K562 (cell line): ENCODE measurements around the gene PRDX3. TPM values are rescaled to one million over a fixed set of nuclear protein-coding genes. Genes with fewer than 3 reads are reported as not detected.

Experiments used
- ATAC-seq: fragments of 200-7000 bp; cut with Tn5 transposase; 3 replicates; pipeline ENCODE4 v1.9.1; 2020; ENCODE audit warnings: moderate library complexity
- BruUV-seq: library from RNA; stranded (reverse); fragments of 400-500 nt; replicated peaks from 2 replicates; lab custom pipeline; 2021; lab: Mats Ljungman, UMichigan
- CTCF ChIA-PET: fragments of 300-600 bp; formaldehyde crosslinking; extraction: SDS; loops from one replicate; lab custom pipeline; 2021; ENCODE audit warnings: low intra/inter-chr PET ratio; lab: Yijun Ruan, JAX
- POLR2A ChIA-PET: fragments of 300-600, 350-650 bp; sonication (Branson Sonifier 250); formaldehyde crosslinking; extraction: SDS; loops from one replicate; lab custom pipeline; 2021; ENCODE audit warnings: antibody characterized with exemption, inconsistent platforms; lab: Yijun Ruan, JAX
- DNase-seq, 4 experiments: peaks; one replicate each; pipeline versions ENCODE4 v3.0.0 to v3.0.0-alpha.2; 2011 to 2018; ENCODE audit warnings: low spot score in 3 of 4, mixed read lengths in 3 of 4; ENCODE audit errors: extremely low read depth in 1 of 4
- FAIRE-seq: peaks from 2 replicates; lab custom pipeline; 2011; peaks lifted over from hg19 to GRCh38; lab: Jason Lieb, UNC
- H2AFZ ChIP-seq: 2 replicates; pipeline ENCODE4 v1.6.0; 2011; ENCODE audit warnings: low read depth, low read length, control low read depth, inconsistent platforms
- H3K27ac ChIP-seq: fragments of 200-600 bp; 3 replicates; pipeline ENCODE4 v1.8.0; 2011; ENCODE audit warnings: low read depth, mild to moderate bottlenecking, control low read depth, inconsistent platforms, low read length, moderate library complexity, mixed read lengths; ENCODE audit errors: extremely low read depth
- H3K27me3 ChIP-seq, 2 experiments: fragments of 300-600 bp in 1 of 2; 2 replicates in 1 of 2; 3 replicates in 1 of 2; pipeline versions ENCODE4 v1.6.0 to v1.8.0; 2011; ENCODE audit warnings: inconsistent platforms in 2 of 2, low read length in 2 of 2, mild to moderate bottlenecking in 1 of 2, mixed read lengths in 1 of 2, moderate library complexity in 1 of 2; ENCODE audit not compliant: control insufficient read depth in 2 of 2, insufficient read depth in 2 of 2
- H3K36me3 ChIP-seq: fragments of 300-600 bp; 3 replicates; pipeline ENCODE4 v1.8.0; 2011; ENCODE audit warnings: mild to moderate bottlenecking, low read length, inconsistent platforms; ENCODE audit not compliant: control insufficient read depth, insufficient read depth
- H3K4me1 ChIP-seq, 2 experiments: fragments of 200-600 bp in 1 of 2; replicated peaks in 1 of 2; 2 replicates in 1 of 2; 3 replicates in 1 of 2; pipeline versions ENCODE4 v1.5.1 to v1.8.0; 2011; ENCODE audit warnings: inconsistent platforms in 2 of 2, low read length in 2 of 2, mild to moderate bottlenecking in 1 of 2, mixed read lengths in 1 of 2, moderate library complexity in 1 of 2; ENCODE audit not compliant: control insufficient read depth in 2 of 2, insufficient read depth in 2 of 2
- H3K4me2 ChIP-seq: 2 replicates; pipeline ENCODE4 v1.6.1; 2011; ENCODE audit warnings: low read length, control low read depth, inconsistent platforms, mixed read lengths; ENCODE audit not compliant: insufficient read depth
- H3K4me3 ChIP-seq: fragments of 200-600 bp; sonication (generic), shearing (Covaris generic); 2 replicates; pipeline ENCODE4 v1.5.1; 2016; ENCODE audit warnings: control low read depth, inconsistent platforms
- H3K79me2 ChIP-seq: fragments of 200-600 bp; 3 replicates; pipeline ENCODE4 v1.8.0; 2011; ENCODE audit warnings: low read length, inconsistent platforms; ENCODE audit not compliant: control insufficient read depth, insufficient read depth
- H3K9ac ChIP-seq, 2 experiments: 2 replicates each; pipeline versions ENCODE4 v1.6.0 to v1.6.1; 2011; ENCODE audit warnings: low read depth in 2 of 2, low read length in 2 of 2, control low read depth in 1 of 2, inconsistent platforms in 1 of 2, mild to moderate bottlenecking in 1 of 2, mixed read lengths in 1 of 2; ENCODE audit not compliant: insufficient read depth in 1 of 2
- H3K9me1 ChIP-seq: one replicate; pipeline ENCODE4 v1.6.0; 2011; ENCODE audit warnings: inconsistent platforms, mild to moderate bottlenecking, low read length, moderate library complexity; ENCODE audit not compliant: control insufficient read depth, insufficient read depth
- H3K9me3 ChIP-seq: replicated peaks from 2 replicates; pipeline ENCODE4 v1.5.1; 2011; ENCODE audit warnings: low read depth, low read length, inconsistent platforms; ENCODE audit not compliant: control insufficient read depth, insufficient read depth
- H4K20me1 ChIP-seq: replicated peaks from 2 replicates; pipeline ENCODE4 v1.6.1; 2011; ENCODE audit warnings: low read length, inconsistent platforms, mixed read lengths; ENCODE audit not compliant: control insufficient read depth, insufficient read depth
- ARID3B ChIP-seq: fragments of 250-450 bp; sonication (Bioruptor Pico); IDR thresholded peaks from 2 replicates; pipeline ENCODE4 v1.4.0; 2020; ENCODE audit warnings: borderline replicate concordance
- BRD4 ChIP-seq: fragments of 200-600 bp; sonication (generic); IDR thresholded peaks from 2 replicates; pipeline ENCODE4 v1.6.1; 2017; ENCODE audit warnings: inconsistent platforms
- E2F1 ChIP-seq: sonication (generic); formaldehyde crosslinking; IDR thresholded peaks from 2 replicates; pipeline ENCODE4 v1.8.1; 2023; ENCODE audit warnings: mild to moderate bottlenecking, missing genetic modification reagents, moderate library complexity
- FOXK1 ChIP-seq: sonication (generic); formaldehyde crosslinking; IDR thresholded peaks from 2 replicates; pipeline ENCODE4 v1.8.0; 2022; ENCODE audit warnings: missing genetic modification reagents, mild to moderate bottlenecking, borderline replicate concordance
- HMGN3 ChIP-seq: IDR thresholded peaks from 2 replicates; pipeline ENCODE4 v1.6.1; 2011; ENCODE audit warnings: borderline replicate concordance, low read depth, mild to moderate bottlenecking, mixed read lengths, low read length; ENCODE audit not compliant: insufficient read length; ENCODE audit errors: extremely low read depth
- MECOM ChIP-seq: fragments of 250-450 bp; sonication (Bioruptor Pico); IDR thresholded peaks from 2 replicates; pipeline ENCODE4 v1.8.0; 2022; ENCODE audit warnings: inconsistent platforms
- MLLT1 ChIP-seq, 2 experiments: fragments of 450-650 bp; IDR thresholded peaks; 2 replicates each; pipeline ENCODE4 v1.6.1; 2016
- MTA3 ChIP-seq: fragments of 450-650 bp; formaldehyde crosslinking; IDR thresholded peaks from 2 replicates; pipeline ENCODE4 v1.6.1; 2017; ENCODE audit warnings: mild to moderate bottlenecking, borderline replicate concordance
- MXD1 ChIP-seq: fragments of 250-450 bp; sonication (Bioruptor Pico); IDR thresholded peaks from 2 replicates; pipeline ENCODE4 v1.8.0; 2021; ENCODE audit warnings: borderline replicate concordance, mild to moderate bottlenecking, moderate library complexity; ENCODE audit not compliant: poor library complexity, severe bottlenecking
- PHF20 ChIP-seq: fragments of 450-650 bp; IDR thresholded peaks from 2 replicates; pipeline ENCODE4 v1.6.1; 2018; ENCODE audit not compliant: partially characterized antibody
- TBL1XR1 ChIP-seq, 2 experiments: IDR thresholded peaks; 2 replicates each; pipeline ENCODE4 v1.6.1; 2012; ENCODE audit warnings: improper control_type of control experiment in 2 of 2, low read length in 2 of 2, mild to moderate bottlenecking in 1 of 2
- THRB ChIP-seq: fragments of 450-650 bp; formaldehyde crosslinking; conservative IDR thresholded peaks from 2 replicates; pipeline ENCODE4 v1.4.0; 2022; ENCODE audit warnings: mild to moderate bottlenecking, missing genetic modification characterization
- ZNF354B ChIP-seq: fragments of 250-450 bp; sonication (Bioruptor Pico); IDR thresholded peaks from 2 replicates; pipeline ENCODE4 v1.4.0; 2020
- ZNF717 ChIP-seq: fragments of 250-450 bp; sonication (Bioruptor Pico); IDR thresholded peaks from 2 replicates; pipeline ENCODE4 v1.5.0; 2021
- WGBS: fragments of 100-300 bp; shearing (Covaris generic); methylation state at CpG from one replicate; pipeline ENCODE4 v1.1.6; 2016; ENCODE audit warnings: low coverage, mixed read lengths; ENCODE audit not compliant: insufficient coverage; ENCODE audit errors: missing lambda C conversion rate; 5-methylcytosine and 5-hydroxymethylcytosine counted together
- in situ Hi-C: fragments of 300-500 bp; cut with MboI; formaldehyde crosslinking; loops from 4 replicates; pipeline ENCODE4 v1.15.0; 2018; ENCODE audit warnings: inconsistent platforms, mixed read lengths
- intact Hi-C: fragments of 100-400 bp; cut with micrococcal nuclease; formaldehyde crosslinking; loops from 2 replicates; pipeline ENCODE4 v1.14.2; 2022
- polyA plus RNA-seq, 8 experiments: library from polyadenylated mRNA; depleted of rRNA in 4 of 8; stranded (reverse) in 5 of 8; unstranded in 3 of 8; fragments of >200 nt; fragmentation: Nextera tagmentation in 2 of 8; fragmentation: Illumina TruSeq in 1 of 8; extraction: Ambion mirVana in 2 of 8; extraction: Trizol in 1 of 8; gene quantifications; 2 replicates each; pipeline versions ENCODE4 v1.2.1 to v1.2.3, GENCODE V29; 2011 to 2014; ENCODE audit warnings: inconsistent platforms in 1 of 8, missing spikeins in 1 of 8
- total RNA-seq, 7 experiments: library from RNA; depleted of rRNA in 6 of 7; stranded (reverse); fragments of >200 nt in 6 of 7; fragmentation: Illumina TruSeq in 2 of 7; extraction: Trizol in 2 of 7; gene quantifications; 2 replicates each; pipeline versions ENCODE4 v1.2.1 to v1.2.3, GENCODE V29; 2011 to 2021; ENCODE audit warnings: low replicate concordance in 1 of 7

PRDX3 gene
- total and polyA plus RNA-seq, 9 of the 15 experiments (the other 6 are each of a cell fraction or from before 2014, with no cell fraction given): 122 to 994 (median 173) TPM

GRCh38 chr10:119165171-119166117 lies 13.2 kb downstream of the PRDX3 start, which contains the start of gene SFXN4:
Gene SFXN4 (minus strand): TSS chr10:119165714. CDS start chr10:119165647, 67 bp downstream.
- Histone ChIP-seq H3K79me2 (peaks cover 51% of the 10 kb centered on the region), H4K20me1 (no peaks in the 10 kb centered on the region), H3K27ac (peak within 1 kb of the TSS; percentile 97), H3K4me3 (peak within 1 kb of the TSS; percentile 64), H3K9me3 (no peaks in the 10 kb centered on the region), H2AFZ (peak within 1 kb of the TSS; percentile 89), H3K4me2 (peak within 1 kb of the TSS; percentile 98), H3K4me1 (peaks cover 41 to 44% of the 10 kb centered on the region in 2 experiments), H3K27me3 (no peaks in the 10 kb centered on the region), H3K9ac (peak within 1 kb of the TSS; percentile 95 to 98), H3K36me3 (peaks cover 57% of the 10 kb centered on the region), H3K9me1 (no peaks in the 10 kb centered on the region)
- in situ Hi-C loops (no loop called here), intact Hi-C loops (no loop called here)
- ChIA-PET POLR2A (interaction anchor here (1.0 to 1.5 kb wide), 6 partner anchors 11 to 62 kb away, joined by 3 to 9 read pairs (median 4); partner anchors contain the start of gene DENND10), CTCF (no interaction called here)
- WGBS: 2% methylated on average over 27 of the region's 90 CpGs
- peak; percentile 78 to 87 (median 84) for DNase-seq
- TSS peak; percentile 93 for BruUV-seq
- peak; percentile 81 for ATAC-seq
- FAIRE-seq: no peak
- TF ChIP-seq MLLT1 (IDR thresholded peaks at IDR 0.05): no peak; a peak in 1 of 4 replicates
- no peak for TF ChIP-seq ZNF354B
- no peak for TF ChIP-seq MECOM (CRISPR knock-in tag)
- no peak for TF ChIP-seq PHF20
- peak; percentile 66 for TF ChIP-seq HMGN3
- no peak; the same call in 1 of the 2 replicates for TF ChIP-seq BRD4
- peak; percentile 66 for TF ChIP-seq MXD1 (CRISPR knock-in tag)
- no peak for TF ChIP-seq THRB
- TF ChIP-seq ARID3B (CRISPR knock-in tag): no peak
- TF ChIP-seq E2F1 (CRISPR knock-in tag): peak; percentile 66; the same call in 1 of the 2 replicates
- peak; percentile 22; the same call in 1 of the 2 replicates for TF ChIP-seq MTA3
- no peak; a peak in 1 of 4 replicates for TF ChIP-seq TBL1XR1 (IDR thresholded peaks at IDR 0.05; ENCODE audit: low read length in 2 of 2)
- 0 out of 2 replicates have a peak, but pooled peaks have one; percentile 53 for TF ChIP-seq FOXK1 (CRISPR knock-in tag)
- TF ChIP-seq ZNF717 (CRISPR knock-in tag): no peak
